Panc1 (cell line): ENCODE data around the gene HSH2D.

Experiments
- CTCF ChIP-seq: fragments of 450-650 bp; IDR thresholded peaks from 2 replicates; pipeline ENCODE4 v1.5.1; 2017; ENCODE audit warnings: mild to moderate bottlenecking
- POLR2AphosphoS5 ChIP-seq: IDR thresholded peaks from 2 replicates; pipeline ENCODE4 v1.6.1; 2012; ENCODE audit warnings: mild to moderate bottlenecking, low read depth, low read length, moderate library complexity
- REST ChIP-seq, 2 experiments: IDR thresholded peaks; 2 replicates each; pipeline ENCODE4 v1.6.1; 2011 to 2012; ENCODE audit warnings: low read depth in 2 of 2, control low read depth in 1 of 2, low read length in 1 of 2, mild to moderate bottlenecking in 1 of 2, moderate library complexity in 1 of 2; ENCODE audit not compliant: insufficient read depth in 1 of 2
- SIN3A ChIP-seq: IDR thresholded peaks from 2 replicates; pipeline ENCODE4 v1.6.1; 2012; ENCODE audit warnings: low read depth, mild to moderate bottlenecking, low read length, moderate library complexity, borderline replicate concordance; ENCODE audit not compliant: insufficient read depth
- TCF7L2 ChIP-seq: IDR thresholded peaks from 2 replicates; pipeline ENCODE4 v1.6.1; 2011; ENCODE audit warnings: mild to moderate bottlenecking, low read depth, low read length, inconsistent platforms

- TF ChIP-seq CTCF (no peak), POLR2AphosphoS5 (no peak), REST (IDR thresholded peaks at IDR 0.05; ENCODE audit: insufficient read depth in 1 of 2, low read depth in 2 of 2, low read length in 1 of 2) (no peak), TCF7L2 (no peak), SIN3A (no peak)
Observed at GRCh38 chr19:16098821-16099220, 44.7 kb upstream of the HSH2D start.
